ENCODE data around the gene FRYL. TPM values are rescaled to one million over a fixed set of nuclear protein-coding genes. Genes with fewer than 3 reads are reported as not detected.
A peak's percentile ranks its signal among the peaks of the same experiment; 100 is the strongest.

The FRYL gene
- total and polyA plus RNA-seq, 4 experiments from 2014 or later: 17.1 to 134 (median 83.7) TPM

- Mint-ChIP-seq H3K27ac (no peak overlapping the region), H3K4me1 (peaks cover 2 to 12% (median 8%) of the 10 kb centered on the region in 4 donors), H3K4me3 (no peak overlapping the region), H3K9me3 (peaks cover 0 to 1% (median 0%) of the 10 kb centered on the region in 8 donors), H3K27me3 (no peaks in the 10 kb centered on the region), H3K36me3 (peaks cover 0 to 1% of the 10 kb centered on the region in 2 donors)
- Histone ChIP-seq H3K9me3 (ENCODE audit: control insufficient read depth in 1 of 2, low read length in 2 of 2) (no peaks in the 10 kb centered on the region), H3K4me3 (ENCODE audit: low read length in 2 of 2) (no peak overlapping the region), H3K36me3 (ENCODE audit: insufficient read depth, low read length) (no peaks in the 10 kb centered on the region), H3K4me1 (ENCODE audit: insufficient read depth, low read length) (peaks cover 8% of the 10 kb centered on the region), H3K27ac (ENCODE audit: low read depth, low read length) (no peak overlapping the region), H3K27me3 (ENCODE audit: insufficient read depth, low read length) (no peaks in the 10 kb centered on the region)
- POLR2A ChIA-PET (ENCODE audit: partially characterized antibody): no interaction called here
- DNase-seq: no peak
- CTCF ChIA-PET (ENCODE audit: partially characterized antibody): interaction anchor here (0.7 kb wide), 1 partner anchor 17 kb away, joined by 3 read pairs; no protein-coding TSS in a partner anchor
- intact Hi-C loops (cut with micrococcal nuclease): loop anchor here (10.0 kb wide), 1 partner anchor 651 kb away; the partner anchor contains the start of gene TXK
Observed at GRCh38 chr4:48785302-48785701, 5.2 kb upstream of the FRYL start.

- no peaks in the 10 kb centered on the region for H3K36me3 ChIP-seq (ENCODE audit: insufficient read depth, low read length)
- no peak overlapping the region for H3K27ac ChIP-seq (ENCODE audit: low read depth, low read length)
- no peaks in the 10 kb centered on the region for H3K27me3 ChIP-seq (ENCODE audit: insufficient read depth, low read length)
- H3K27ac Mint-ChIP-seq: peak overlapping the region in 6 of 7 donors; percentile 15 to 83 (median 58)
- H3K9me3 Mint-ChIP-seq: peaks cover 0 to 3% (median 0%) of the 10 kb centered on the region in 8 donors
- ChIA-PET CTCF (ENCODE audit: partially characterized antibody) (interaction anchor here (0.7 to 3.3 kb wide), 4 partner anchors 37 to 203 kb away, joined by 3 to 19 read pairs (median 4); partner anchors contain the start of gene OCIAD2), POLR2A (ENCODE audit: partially characterized antibody) (no interaction called here)
- DNase-seq: no peak
- H3K9me3 ChIP-seq (ENCODE audit: control insufficient read depth in 1 of 2, low read length in 2 of 2): no peaks in the 10 kb centered on the region
- peaks cover 18 to 36% (median 26%) of the 10 kb centered on the region in 4 donors for H3K4me1 Mint-ChIP-seq
- intact Hi-C loops (cut with micrococcal nuclease): loop anchor here (2.0 to 10.0 kb wide), 3 partner anchors 53 to 647 kb away; partner anchors contain the start of gene TXK
- H3K27me3 Mint-ChIP-seq: no peaks in the 10 kb centered on the region
- H3K4me3 ChIP-seq (ENCODE audit: low read length in 2 of 2): no peak overlapping the region
- H3K36me3 Mint-ChIP-seq: peaks cover 0 to 13% of the 10 kb centered on the region in 2 donors
- no peak overlapping the region for H3K4me3 Mint-ChIP-seq
- peaks cover 27% of the 10 kb centered on the region for H3K4me1 ChIP-seq (ENCODE audit: insufficient read depth, low read length)
Observed at GRCh38 chr4:48781968-48782367, 1.9 kb upstream of the FRYL start.

- Histone ChIP-seq H3K4me1 (ENCODE audit: insufficient read depth, low read length) (peaks cover 39% of the 10 kb centered on the region), H3K36me3 (ENCODE audit: insufficient read depth, low read length) (no peaks in the 10 kb centered on the region), H3K27ac (ENCODE audit: low read depth, low read length) (peak overlapping the region; percentile 61), H3K4me3 (ENCODE audit: low read length in 2 of 2) (peak overlapping the region; percentile 89 to 96), H3K27me3 (ENCODE audit: insufficient read depth, low read length) (no peaks in the 10 kb centered on the region), H3K9me3 (ENCODE audit: control insufficient read depth in 1 of 2, low read length in 2 of 2) (no peaks in the 10 kb centered on the region)
- peak overlapping the region; percentile 86 to 98 (median 91) for H3K4me3 Mint-ChIP-seq
- ChIA-PET CTCF (ENCODE audit: partially characterized antibody) (interaction anchor here (0.6 to 3.3 kb wide), 9 partner anchors 36 to 202 kb away, joined by 3 to 19 read pairs (median 4); partner anchors contain the start of genes OCIAD1 and OCIAD2), POLR2A (ENCODE audit: partially characterized antibody) (interaction anchor here (0.7 to 3.3 kb wide), 16 partner anchors 11 to 440 kb away, joined by 3 to 49 read pairs (median 4); partner anchors contain the start of genes OCIAD1, OCIAD2 and SLAIN2)
- H3K27me3 Mint-ChIP-seq: no peaks in the 10 kb centered on the region
- H3K27ac Mint-ChIP-seq: peak overlapping the region; percentile 83 to 98 (median 92)
- intact Hi-C loops (cut with micrococcal nuclease): loop anchor here (1.0 to 10.0 kb wide), 8 partner anchors 49 to 646 kb away; partner anchors contain the start of genes OCIAD2, SLAIN2 and TXK
- H3K4me1 Mint-ChIP-seq: peaks cover 24 to 47% (median 34%) of the 10 kb centered on the region in 4 donors
- peak; percentile 39 to 73 (median 42) for DNase-seq
- peaks cover 0 to 13% of the 10 kb centered on the region in 2 donors for H3K36me3 Mint-ChIP-seq
- H3K9me3 Mint-ChIP-seq: peaks cover 0 to 3% (median 0%) of the 10 kb centered on the region in 8 donors
Observed at GRCh38 chr4:48780865-48781214, 761 bp upstream of the FRYL start.

GRCh38 chr4:48779095-48779997 lies 733 bp downstream of the FRYL start:
- peak overlapping the region; percentile 83 to 96 (median 91) for H3K27ac Mint-ChIP-seq
- H3K27ac ChIP-seq (ENCODE audit: low read depth, low read length): peak overlapping the region; percentile 78
- H3K27me3 Mint-ChIP-seq: no peaks in the 10 kb centered on the region
- peak; percentile 75 to 80 (median 79) for DNase-seq
- no peaks in the 10 kb centered on the region for H3K27me3 ChIP-seq (ENCODE audit: insufficient read depth, low read length)
- no peaks in the 10 kb centered on the region for H3K9me3 ChIP-seq (ENCODE audit: control insufficient read depth in 1 of 2, low read length in 2 of 2)
- intact Hi-C loops (cut with micrococcal nuclease): loop anchor here (2.0 to 5.0 kb wide), 2 partner anchors 37 to 81 kb away; no protein-coding TSS in a partner anchor
- peaks cover 0 to 3% (median 0%) of the 10 kb centered on the region in 8 donors for H3K9me3 Mint-ChIP-seq
- ChIA-PET CTCF (ENCODE audit: partially characterized antibody) (interaction anchor here (0.9 to 1.5 kb wide), 7 partner anchors 8 to 201 kb away, joined by 3 to 6 read pairs (median 4); partner anchors contain the start of genes OCIAD1 and OCIAD2), POLR2A (ENCODE audit: partially characterized antibody) (interaction anchor here (0.6 to 3.3 kb wide), 23 partner anchors 10 to 438 kb away, joined by 3 to 49 read pairs (median 4); partner anchors contain the start of genes OCIAD1, OCIAD2 and SLAIN2)
- H3K4me3 ChIP-seq (ENCODE audit: low read length in 2 of 2): peak overlapping the region; percentile 66 to 89
- peaks cover 29 to 60% (median 46%) of the 10 kb centered on the region in 4 donors for H3K4me1 Mint-ChIP-seq
- H3K36me3 ChIP-seq (ENCODE audit: insufficient read depth, low read length): no peaks in the 10 kb centered on the region
- peak overlapping the region; percentile 90 to 98 (median 94) for H3K4me3 Mint-ChIP-seq
- H3K36me3 Mint-ChIP-seq: peaks cover 0 to 13% of the 10 kb centered on the region in 2 donors
- H3K4me1 ChIP-seq (ENCODE audit: insufficient read depth, low read length): peaks cover 52% of the 10 kb centered on the region

GRCh38 chr4:48778431-48779094 lies 1.5 kb downstream of the FRYL start:
- peak overlapping the region; percentile 78 for H3K27ac ChIP-seq (ENCODE audit: low read depth, low read length)
- no peaks in the 10 kb centered on the region for H3K9me3 ChIP-seq (ENCODE audit: control insufficient read depth in 1 of 2, low read length in 2 of 2)
- peak overlapping the region; percentile 66 to 89 for H3K4me3 ChIP-seq (ENCODE audit: low read length in 2 of 2)
- no peaks in the 10 kb centered on the region for H3K27me3 ChIP-seq (ENCODE audit: insufficient read depth, low read length)
- H3K4me1 Mint-ChIP-seq: peaks cover 32 to 67% (median 49%) of the 10 kb centered on the region in 4 donors
- no peaks in the 10 kb centered on the region for H3K36me3 ChIP-seq (ENCODE audit: insufficient read depth, low read length)
- H3K4me1 ChIP-seq (ENCODE audit: insufficient read depth, low read length): peaks cover 60% of the 10 kb centered on the region
- POLR2A ChIA-PET (ENCODE audit: partially characterized antibody): interaction anchor here (0.6 to 3.3 kb wide), 18 partner anchors 9 to 437 kb away, joined by 3 to 49 read pairs (median 4); partner anchors contain the start of genes OCIAD1, OCIAD2 and SLAIN2
- CTCF ChIA-PET (ENCODE audit: partially characterized antibody): interaction anchor here (1.2 to 1.5 kb wide), 5 partner anchors 9 to 200 kb away, joined by 3 to 5 read pairs (median 4); partner anchors contain the start of genes OCIAD1 and OCIAD2
- peaks cover 0 to 3% (median 0%) of the 10 kb centered on the region in 8 donors for H3K9me3 Mint-ChIP-seq
- no peaks in the 10 kb centered on the region for H3K27me3 Mint-ChIP-seq
- intact Hi-C loops (cut with micrococcal nuclease): loop anchor here (1.0 to 5.0 kb wide), 3 partner anchors 9 to 80 kb away; no protein-coding TSS in a partner anchor
- peaks cover 0 to 14% of the 10 kb centered on the region in 2 donors for H3K36me3 Mint-ChIP-seq
- H3K27ac Mint-ChIP-seq: peak overlapping the region; percentile 83 to 96 (median 91)
- H3K4me3 Mint-ChIP-seq: peak overlapping the region; percentile 89 to 98 (median 94)
- DNase-seq: peak in 2 of 5 donors; percentile 6 to 51

- Histone ChIP-seq H3K27ac (ENCODE audit: low read depth, low read length) (peak overlapping the region; percentile 78), H3K9me3 (ENCODE audit: control insufficient read depth in 1 of 2, low read length in 2 of 2) (no peaks in the 10 kb centered on the region), H3K36me3 (ENCODE audit: insufficient read depth, low read length) (no peaks in the 10 kb centered on the region), H3K4me1 (ENCODE audit: insufficient read depth, low read length) (peaks cover 69% of the 10 kb centered on the region), H3K27me3 (ENCODE audit: insufficient read depth, low read length) (no peaks in the 10 kb centered on the region), H3K4me3 (ENCODE audit: low read length in 2 of 2) (no peak overlapping the region)
- H3K4me3 Mint-ChIP-seq: peak overlapping the region; percentile 75 to 97 (median 92)
- peaks cover 0 to 18% of the 10 kb centered on the region in 2 donors for H3K36me3 Mint-ChIP-seq
- DNase-seq: no peak
- H3K27ac Mint-ChIP-seq: peak overlapping the region; percentile 64 to 96 (median 87)
- peaks cover 0 to 3% (median 0%) of the 10 kb centered on the region in 8 donors for H3K9me3 Mint-ChIP-seq
- ChIA-PET CTCF (ENCODE audit: partially characterized antibody) (no interaction called here), POLR2A (ENCODE audit: partially characterized antibody) (interaction anchor here (0.8 to 3.3 kb wide), 2 partner anchors 49 to 53 kb away, joined by 3 to 26 read pairs; partner anchors contain the start of gene OCIAD1)
- peaks cover 40 to 76% (median 57%) of the 10 kb centered on the region in 4 donors for H3K4me1 Mint-ChIP-seq
- intact Hi-C loops (cut with micrococcal nuclease): loop anchor here (1.0 to 5.0 kb wide), 3 partner anchors 8 to 79 kb away; no protein-coding TSS in a partner anchor
- no peaks in the 10 kb centered on the region for H3K27me3 Mint-ChIP-seq
Observed at GRCh38 chr4:48777739-48778138, 2.3 kb downstream of the FRYL start.

All from CD4-positive, alpha-beta memory T cell (primary cell).